Stimulated activated CD4-positive, alpha-beta T cell treated with anti-CD3 and anti-CD28 coated beads, TNF-alpha, amount 100 ng/mL, for 1 hour (primary cell): ENCODE data around the gene GPR135.
A peak's percentile ranks its signal among the peaks of the same experiment; 100 is the strongest.

Experiments
- DNase-seq, 3 donors: peaks; one replicate each; pipeline ENCODE4 v3.0.0-alpha.2; 2020; ENCODE audit warnings: low read depth in 3 of 3, low spot score in 1 of 3

Gene GPR135, protein sequence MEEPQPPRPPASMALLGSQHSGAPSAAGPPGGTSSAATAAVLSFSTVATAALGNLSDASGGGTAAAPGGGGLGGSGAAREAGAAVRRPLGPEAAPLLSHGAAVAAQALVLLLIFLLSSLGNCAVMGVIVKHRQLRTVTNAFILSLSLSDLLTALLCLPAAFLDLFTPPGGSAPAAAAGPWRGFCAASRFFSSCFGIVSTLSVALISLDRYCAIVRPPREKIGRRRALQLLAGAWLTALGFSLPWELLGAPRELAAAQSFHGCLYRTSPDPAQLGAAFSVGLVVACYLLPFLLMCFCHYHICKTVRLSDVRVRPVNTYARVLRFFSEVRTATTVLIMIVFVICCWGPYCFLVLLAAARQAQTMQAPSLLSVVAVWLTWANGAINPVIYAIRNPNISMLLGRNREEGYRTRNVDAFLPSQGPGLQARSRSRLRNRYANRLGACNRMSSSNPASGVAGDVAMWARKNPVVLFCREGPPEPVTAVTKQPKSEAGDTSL

DNA sequence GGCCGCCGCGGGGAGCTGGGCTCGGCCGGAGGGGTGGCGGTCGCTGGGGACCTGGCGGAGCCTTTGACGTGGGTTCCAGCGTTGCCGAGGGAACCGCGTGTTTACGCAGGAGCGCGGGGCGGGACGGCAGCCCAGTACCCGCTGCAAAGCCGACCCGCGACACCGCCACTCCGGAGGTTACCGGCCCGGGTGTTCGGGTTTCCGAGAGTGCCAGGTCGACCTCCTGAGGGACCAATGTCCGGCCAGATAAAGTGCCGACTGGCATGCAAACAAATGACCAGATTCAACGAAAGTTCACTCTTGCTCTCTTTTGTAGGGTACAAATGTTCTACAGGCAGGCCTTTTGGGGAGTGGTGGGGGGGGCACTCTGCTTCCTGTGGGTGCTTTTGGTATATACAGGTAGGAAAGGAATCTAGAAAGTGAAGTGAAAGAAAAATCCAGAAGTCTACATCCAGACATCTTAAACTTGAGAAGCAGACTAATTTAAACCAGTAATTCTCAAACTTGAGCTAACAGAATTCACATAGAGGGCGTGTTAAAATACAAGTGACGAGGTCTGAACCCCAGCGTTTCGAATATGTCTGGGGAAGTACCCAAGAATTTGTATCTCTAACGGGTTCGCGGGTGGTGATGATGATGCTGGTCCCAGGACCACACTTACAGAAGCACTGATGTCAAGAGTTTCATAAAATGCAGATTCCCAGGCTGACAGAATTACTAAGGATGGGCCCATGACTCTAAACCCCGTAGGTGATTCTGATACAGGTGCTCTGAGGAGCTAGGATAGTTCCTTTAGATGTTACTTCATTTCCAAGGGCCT, at the start of gene GPR135:
GPR135 (minus strand) TSS at position 65 of the 820 bp plus-strand sequence. CDS start 154 bp downstream, outside the sequence.
- DNase-seq = no peak

DNA sequence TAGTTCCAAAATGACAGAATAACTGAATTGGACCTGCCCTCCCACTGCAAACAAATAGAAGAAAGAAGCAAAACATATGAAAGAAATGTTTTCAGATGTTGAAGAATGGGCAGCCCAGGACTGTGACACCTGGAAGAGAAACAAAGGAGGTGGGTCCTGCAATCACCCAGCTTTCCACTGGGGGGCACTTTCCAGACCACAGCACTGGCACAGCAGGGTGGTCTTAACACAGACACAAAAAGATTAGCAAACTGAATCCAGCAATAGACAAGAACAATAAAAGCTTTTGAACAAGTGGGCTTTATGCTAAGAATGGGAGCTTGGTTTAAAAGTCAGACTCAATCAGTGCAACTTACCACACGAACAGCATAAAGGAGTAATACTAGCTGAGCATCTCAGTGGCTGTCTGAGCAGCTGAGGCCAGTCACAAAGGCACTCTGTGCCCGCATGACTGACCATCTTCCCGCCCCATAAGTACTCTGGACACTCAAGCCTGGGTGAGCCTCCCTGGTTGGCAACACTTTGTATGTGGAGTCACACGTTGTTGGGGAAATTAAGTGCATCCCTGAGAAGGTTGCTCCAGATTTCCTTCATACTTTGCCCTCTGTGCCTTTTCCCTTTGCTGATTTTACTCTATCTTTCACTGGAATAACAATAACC, 46.9 kb upstream of the GPR135 start:
- DNase-seq = no peak

DNA sequence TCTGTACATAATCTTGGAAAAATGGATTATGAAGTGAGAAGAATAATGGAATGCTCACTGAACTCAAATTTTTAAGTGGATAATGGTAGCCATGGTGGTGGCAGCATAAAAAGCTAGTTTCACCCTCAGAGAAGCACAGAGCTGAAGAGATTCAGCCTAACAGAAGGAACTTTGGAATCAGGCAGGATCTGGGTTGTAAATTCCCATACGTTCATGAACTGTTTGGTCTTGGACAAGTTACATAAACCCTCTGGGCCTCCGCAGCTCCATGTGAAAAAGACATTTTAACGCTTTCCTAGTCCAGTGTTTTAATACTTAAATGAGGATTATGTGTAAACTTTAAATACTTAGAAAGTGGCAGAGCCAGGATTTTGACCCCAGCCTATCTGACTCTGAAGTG, 45.8 kb upstream of the GPR135 start:
- DNase-seq = no peak

DNA sequence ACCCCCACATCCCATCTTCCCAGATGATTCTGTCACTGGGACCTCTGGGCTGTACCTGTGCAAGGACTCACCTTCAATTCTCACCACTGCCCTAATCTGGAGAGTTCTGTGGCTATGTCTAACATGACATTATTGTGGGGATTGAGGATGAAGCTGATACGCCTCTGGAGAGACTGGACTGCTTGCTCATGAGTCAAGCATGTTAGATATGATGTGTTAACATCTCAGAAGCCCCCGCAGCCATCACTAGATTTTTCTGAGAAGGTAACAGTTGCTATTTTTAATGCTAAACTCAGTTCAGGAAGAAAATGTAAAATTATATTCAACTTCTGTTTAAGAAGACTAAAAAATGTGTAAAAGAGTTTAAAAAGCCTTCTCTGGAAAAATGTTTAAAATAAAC, 44.8 kb upstream of the GPR135 start:
- no peak for DNase-seq

DNA sequence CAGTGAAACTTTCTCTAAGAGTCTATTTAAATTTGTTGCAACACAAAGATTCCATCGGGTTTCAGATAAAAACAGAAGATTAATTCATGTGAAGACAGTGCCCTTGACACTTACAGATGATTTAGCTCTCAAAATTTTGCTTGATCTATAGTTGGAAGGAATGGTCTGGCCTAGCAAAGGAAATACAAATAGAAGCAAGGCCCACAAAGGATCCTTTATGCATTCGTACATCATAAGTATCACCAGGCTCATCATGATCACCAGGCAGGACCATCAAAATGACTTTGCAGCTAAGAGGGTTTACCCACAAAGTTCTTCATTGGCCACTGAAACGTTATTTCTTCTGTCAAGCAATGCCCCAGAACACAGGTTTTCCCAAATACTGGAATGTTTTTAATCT, 43.9 kb upstream of the GPR135 start:
- no peak for DNase-seq

DNA sequence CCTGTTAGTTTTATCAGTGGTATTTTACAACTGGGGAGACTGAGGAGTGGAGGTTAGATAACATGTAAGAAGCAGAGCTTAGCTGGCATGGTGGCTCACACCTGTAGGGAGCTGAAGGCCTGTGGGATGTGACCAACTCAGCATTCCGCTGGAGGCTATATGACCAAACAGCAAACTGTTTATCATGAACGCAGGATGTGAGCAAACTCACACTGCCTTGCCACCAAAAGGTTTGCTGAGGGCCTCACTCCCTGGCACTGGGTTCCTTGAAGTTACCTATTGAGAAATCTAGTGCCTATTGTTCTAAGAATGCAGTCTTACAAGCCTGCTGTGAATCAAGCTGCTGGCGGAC, 42.5 kb upstream of the GPR135 start:
- DNase-seq = no peak

DNA sequence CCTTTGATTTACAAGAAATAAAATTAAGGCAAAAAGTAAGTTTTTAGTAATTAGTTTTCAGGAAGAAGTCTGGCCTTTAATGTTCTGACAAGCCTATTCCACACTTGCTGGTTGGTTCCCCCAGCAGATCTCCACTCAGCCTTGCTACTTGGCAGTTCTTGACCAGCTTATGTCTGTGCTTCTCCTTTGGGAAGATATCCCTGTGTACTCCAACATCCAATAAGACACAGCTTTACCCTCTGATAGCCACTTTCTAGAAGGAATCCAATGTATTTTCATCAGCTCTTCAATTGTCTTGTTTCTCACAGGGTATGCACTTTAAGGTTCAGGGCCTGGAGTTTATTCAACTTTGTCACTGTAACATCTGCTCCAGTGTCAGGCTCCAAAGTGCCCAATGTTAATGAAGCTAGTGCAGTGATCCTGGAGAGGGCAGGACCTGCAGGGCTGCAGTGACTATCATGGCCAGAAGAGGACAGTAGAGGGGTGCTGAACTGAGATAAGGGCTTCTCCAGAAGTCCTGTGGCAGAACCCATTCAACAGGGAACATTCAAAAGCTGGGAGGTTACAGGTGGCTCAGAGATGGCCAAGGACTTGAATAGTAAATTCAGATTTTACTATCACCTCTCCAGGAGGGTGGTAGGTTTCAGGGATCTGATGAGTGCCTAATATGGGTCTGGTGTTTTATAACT, 42.0 kb upstream of the GPR135 start:
- DNase-seq = peak in 1 of 3 donors; percentile 12

DNA sequence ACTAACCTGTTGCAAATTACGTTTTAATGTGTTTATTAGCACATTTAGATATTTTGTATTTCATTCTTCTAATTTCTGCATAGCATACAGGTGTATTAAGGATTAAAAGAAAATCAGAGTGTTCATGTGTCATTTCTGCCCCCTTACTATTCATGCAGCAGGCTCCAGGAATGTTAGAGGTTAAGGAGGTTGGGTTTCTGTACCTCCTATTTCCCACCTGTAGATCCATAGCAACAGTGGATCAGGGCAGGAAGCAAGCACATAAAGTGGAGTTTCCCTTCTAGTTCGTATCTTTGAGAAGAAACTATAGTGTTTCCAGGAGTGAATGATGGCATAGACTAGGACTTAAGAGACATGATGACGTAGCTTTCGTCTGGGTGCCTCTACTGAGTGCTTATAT, 38.1 kb upstream of the GPR135 start:
- no peak for DNase-seq

DNA sequence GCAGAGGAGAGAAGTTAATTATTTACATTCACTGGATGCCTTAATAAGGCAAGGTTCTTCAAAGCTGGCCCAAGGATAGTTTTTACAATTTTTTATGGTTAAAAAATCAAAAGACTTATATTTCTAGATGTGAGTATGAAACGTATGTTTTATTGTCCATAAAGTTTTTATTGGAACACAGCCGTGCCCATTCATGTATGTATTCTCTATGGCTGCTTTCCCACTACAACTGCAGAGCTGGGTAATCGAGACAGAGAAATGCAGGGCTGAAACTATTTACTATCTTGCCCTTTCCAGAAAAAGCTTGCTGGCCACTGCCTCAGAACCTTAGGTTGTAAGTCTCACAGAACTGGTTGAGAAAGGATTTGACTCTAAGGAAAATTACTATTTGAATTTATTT, 35.6 kb upstream of the GPR135 start:
- no peak for DNase-seq

DNA sequence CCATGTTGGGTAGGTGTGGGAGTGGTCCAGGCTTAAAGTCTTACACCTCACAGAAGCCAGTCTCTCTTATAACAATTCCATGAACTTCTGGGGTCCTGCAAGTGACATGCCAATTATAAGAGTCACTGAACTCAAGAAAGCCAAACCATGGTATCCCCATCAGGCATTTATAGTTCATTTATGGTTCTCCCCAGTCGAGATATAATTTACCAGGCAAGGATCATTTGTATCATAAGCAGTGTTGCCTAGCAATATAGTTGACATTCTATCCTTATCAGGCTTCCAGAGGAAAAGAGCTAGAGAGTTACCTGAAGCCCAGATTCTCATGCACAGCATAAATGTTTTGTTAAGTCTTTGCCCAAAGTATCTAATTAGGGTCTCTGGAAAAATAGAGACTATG, 27.2 kb upstream of the GPR135 start:
- DNase-seq = no peak

DNA sequence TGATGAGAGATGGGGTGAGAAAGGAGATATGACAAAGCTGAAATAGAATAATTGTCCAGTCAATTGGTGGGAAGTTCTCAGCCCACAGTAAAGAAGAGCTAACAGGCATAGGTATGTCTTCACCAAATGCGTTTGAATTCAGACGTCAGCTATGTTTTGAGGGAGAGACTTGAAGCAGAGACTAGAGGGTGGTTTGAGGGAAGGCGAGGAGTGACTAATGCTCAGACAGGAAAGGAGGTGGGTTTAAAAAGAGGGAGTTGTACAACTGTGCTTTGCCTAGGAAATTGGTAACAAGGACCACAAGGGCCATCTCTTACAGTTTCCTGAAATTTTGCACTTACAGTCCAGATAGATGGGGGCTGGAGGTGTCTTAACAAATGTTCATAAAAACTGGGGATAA, 25.6 kb upstream of the GPR135 start:
- DNase-seq = no peak

DNA sequence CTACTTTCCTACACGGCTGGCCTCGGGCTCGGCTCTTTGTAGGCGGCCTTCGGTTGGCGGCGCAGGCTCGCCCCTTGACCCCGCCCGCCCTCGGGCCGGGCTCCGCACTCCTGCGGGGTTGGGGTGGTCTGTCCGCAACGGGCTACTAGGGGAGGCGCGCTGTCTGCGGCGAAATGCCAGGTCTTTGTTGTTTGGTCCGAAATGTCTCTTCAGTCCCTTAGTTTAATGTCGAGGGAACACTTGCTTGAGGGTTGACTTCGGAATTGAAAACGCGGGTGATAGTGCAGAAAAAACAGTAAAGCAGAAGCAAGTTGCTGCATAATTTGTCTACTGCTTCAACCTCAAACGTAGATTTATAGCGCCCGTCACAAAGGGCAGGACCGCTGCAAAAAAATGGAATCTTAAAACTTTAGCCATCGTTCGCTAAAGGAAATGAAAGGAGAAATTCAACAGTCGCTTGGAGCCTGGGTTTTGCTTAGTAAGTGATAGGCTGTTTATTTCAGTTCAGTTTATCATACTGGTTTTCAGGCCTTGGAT, 19.5 kb upstream of the GPR135 start:
- DNase-seq = no peak

DNA sequence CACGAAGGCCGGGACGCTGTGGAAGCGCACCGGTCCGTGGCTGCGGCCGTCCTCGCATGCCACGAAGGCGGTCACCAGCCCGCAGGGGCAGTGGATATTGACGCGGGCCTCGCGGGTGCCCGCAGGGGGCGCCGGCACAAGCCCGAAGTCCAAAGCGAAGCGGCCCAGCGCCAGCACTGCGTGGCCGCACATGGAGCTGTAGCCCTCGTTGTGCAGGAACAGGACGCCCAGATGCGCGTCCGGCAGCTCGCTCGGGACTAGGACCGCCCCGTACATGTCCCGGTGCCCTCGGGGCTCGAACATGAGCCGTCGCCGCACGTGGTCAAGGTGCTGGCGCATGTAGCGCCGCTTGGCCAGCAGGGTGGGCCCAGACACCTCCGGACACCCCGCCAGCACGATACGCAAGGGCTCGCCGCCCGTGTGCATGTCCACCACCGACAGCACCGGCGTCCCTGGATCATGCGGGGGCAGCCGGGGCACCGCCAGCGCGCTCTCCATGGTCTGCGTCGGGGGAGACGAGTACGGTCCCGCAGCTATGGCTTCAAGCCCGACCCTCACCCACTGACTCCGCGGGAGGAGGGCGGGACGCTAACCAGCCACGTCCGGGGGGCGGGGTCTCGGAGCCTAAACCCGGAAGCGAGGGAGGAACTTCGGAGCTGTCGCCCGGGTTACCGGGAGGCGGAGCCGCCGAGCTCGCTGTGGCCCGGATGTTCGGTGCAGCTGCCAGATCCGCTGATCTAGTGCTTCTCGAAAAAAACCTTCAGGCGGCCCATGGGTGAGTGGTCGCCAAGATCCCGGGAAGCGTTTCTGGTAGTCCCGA, 18.8 kb upstream of the GPR135 start, which contains the start of the genes JKAMP and L3HYPDH:
JKAMP (plus strand) TSS at position 699 of the 820 bp plus-strand sequence; CDS start at position 772, 73 bp downstream.
L3HYPDH (minus strand) TSS at position 590 of the 820 bp plus-strand sequence; CDS start at position 498, 92 bp downstream.
- peak; percentile 89 to 98 (median 95) for DNase-seq

DNA sequence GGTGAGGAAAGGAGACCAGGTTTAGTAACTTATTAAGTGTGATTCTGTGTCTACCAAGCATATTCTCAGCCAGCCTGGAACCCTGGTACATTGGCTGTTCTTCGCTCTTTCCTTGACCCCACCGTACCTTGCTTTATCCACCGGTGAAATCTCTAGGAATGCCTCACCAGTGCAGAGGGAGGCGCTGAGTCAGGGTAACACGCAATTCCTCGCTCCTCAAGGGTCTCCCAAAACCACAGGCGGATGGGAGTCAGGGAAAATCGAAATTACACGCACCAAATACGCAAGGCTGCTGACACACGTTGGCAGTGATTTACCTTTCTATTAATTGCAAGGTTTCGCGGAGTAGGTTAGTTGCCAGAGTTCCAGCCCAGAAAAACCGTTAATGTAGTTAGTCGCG, 18.2 kb upstream of the GPR135 start:
- no peak for DNase-seq

DNA sequence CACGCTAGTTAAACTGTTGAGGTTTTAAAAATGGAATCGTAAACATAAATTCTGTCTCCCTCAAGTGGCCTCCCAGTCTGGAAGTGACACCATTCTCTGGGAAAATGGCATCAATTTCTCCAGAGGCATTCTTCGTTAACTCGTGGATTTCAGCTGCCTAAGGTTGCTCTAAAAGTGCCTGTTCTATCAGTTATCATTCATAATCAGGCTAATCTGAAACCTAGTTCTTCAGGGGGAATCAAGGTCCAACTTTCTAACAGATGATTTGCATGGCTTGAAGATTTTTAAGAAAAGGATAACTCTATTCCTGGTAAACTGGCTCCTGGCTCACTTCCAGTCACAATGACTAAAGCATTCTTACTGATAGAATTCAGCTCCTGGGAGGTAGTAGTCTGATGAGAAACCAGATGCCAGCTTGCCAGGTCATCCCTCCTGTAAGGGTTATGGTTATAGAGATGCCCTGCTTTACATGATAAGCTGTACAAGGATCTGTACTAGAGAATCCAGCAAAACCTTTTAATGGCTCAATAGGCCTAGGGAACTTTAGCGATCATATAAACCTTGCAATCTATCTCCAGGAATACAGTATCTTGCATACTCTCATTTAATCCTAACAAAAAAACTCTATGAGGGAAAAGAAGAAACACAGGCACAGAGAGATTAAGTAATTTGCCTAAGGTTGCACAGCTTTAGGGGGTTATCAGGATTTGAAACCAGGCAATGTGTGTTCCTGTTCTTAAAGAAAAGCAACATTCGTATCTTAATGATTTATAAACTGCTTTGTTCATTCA, 17.6 kb upstream of the GPR135 start:
- no peak for DNase-seq

DNA sequence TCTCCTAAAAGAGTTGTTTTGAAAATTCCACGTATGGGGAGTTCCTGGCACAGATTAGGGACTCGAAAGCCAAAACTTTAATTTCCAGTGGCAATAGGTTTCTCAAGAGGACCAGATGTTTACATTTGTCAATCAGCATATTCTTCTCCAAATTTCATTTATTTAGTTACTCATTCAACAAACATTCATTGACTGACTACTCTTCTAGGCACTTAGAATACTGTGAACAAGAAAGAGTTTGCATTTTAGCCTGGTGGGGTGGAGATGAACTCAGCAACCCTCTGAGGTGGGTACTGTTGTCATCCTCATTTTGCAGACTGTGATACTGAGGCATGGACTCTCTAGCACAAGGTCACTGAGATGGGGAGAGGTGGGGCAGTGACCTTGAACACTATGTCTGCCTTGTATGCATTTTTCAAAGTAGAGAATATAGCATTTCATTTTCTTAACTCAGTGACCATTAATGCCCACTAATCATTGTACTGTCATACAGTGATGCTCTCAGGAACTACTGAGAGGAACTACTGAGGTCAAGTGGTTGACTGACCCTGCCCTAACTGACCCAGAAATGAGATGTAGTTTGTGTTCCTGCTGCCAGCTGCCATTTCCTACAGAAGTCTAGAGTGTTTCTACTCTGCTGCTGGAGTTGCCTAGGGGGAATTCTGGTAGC, 16.8 kb upstream of the GPR135 start:
- DNase-seq = no peak

DNA sequence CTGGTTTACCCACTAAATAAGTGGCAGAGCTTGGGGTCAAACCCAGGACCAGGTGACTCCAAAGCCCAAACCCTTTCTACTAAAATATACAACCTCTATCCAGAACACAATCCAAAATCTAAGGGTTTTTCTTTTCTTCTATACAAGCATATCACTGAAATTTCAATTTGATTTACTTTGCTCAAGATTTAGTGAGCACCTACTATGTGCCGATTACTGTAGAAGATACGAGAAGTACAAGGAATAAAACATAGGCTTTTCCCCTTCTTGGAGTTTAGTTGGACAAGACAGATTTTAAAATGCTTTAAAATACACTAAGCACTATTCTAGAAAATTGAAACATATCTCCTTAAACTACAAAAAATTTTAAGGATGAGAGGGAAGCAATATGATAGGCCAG, 16.2 kb upstream of the GPR135 start:
- no peak for DNase-seq

DNA sequence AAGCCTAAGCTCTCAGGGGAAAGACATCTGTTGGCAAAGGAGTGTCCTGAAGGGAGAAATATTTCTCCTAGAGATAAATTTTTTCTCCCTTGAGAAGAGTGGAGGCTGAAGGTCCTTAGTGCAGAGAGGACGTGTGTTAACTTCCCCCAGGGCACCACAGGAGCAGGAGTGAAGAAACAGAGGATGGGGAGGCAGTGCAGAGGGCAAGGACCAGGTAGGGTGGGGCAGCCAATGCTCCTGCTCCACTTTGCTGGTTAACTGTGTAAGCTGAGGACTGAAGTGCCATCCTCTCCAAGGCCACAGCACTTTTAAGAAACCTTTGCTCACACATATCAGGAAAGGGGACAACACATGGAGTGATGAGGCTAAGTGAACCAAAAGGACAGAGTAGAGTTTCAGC, 15.0 kb upstream of the GPR135 start:
- no peak for DNase-seq
